B cell (primary cell): ENCODE results near the gene PLCB1. TPM values are rescaled to one million over a fixed set of nuclear protein-coding genes. Genes with fewer than 3 reads are reported as not detected.

ENCODE experiments used
- ATAC-seq: fragments of 200-7000 bp; cut with Tn5 transposase; one replicate; pipeline ENCODE4 v1.10.0; 2021; ENCODE audit warnings: low read depth, mild to moderate bottlenecking, moderate number of reproducible peaks, moderate library complexity
- CTCF ChIA-PET: fragments of 350-600 bp; sonication (Branson Sonifier 250); formaldehyde crosslinking; loops from one replicate; lab custom pipeline; 2021; ENCODE audit warnings: antibody characterized with exemption, inconsistent platforms; lab: Charles Lee
- POLR2A ChIA-PET: fragments of 350-600 bp; sonication (Branson Sonifier 250); formaldehyde crosslinking; loops from one replicate; lab custom pipeline; 2021; ENCODE audit warnings: antibody characterized with exemption; lab: Charles Lee
- DNase-seq: peaks from one replicate; pipeline ENCODE4 v3.0.0; 2013
- H2AFZ ChIP-seq: 2 replicates; pipeline ENCODE4 v1.6.1; 2012; ENCODE audit warnings: mild to moderate bottlenecking, low read depth, low read length; ENCODE audit not compliant: insufficient read depth, poor library complexity, severe bottlenecking
- H3K27ac ChIP-seq, 2 donors: 1 replicate in 1 of 2; 2 replicates in 1 of 2; pipeline ENCODE4 v1.5.1; 2012 to 2013; ENCODE audit warnings: low read length in 2 of 2, mild to moderate bottlenecking in 2 of 2, moderate library complexity in 1 of 2
- H3K27me3 ChIP-seq, 4 experiments: fragments of 200-600 bp in 1 of 4; sonication (generic) in 1 of 4; replicated peaks in 1 of 4; 1 replicate in 2 of 4; 2 replicates in 2 of 4; pipeline versions ENCODE4 v1.6.1 to v1.7.0; 2013 to 2016; ENCODE audit warnings: low read length in 3 of 4, mild to moderate bottlenecking in 2 of 4, mixed read lengths in 1 of 4, moderate library complexity in 1 of 4; ENCODE audit not compliant: insufficient read depth in 4 of 4, control insufficient read depth in 3 of 4; ENCODE audit errors: control extremely low read depth in 1 of 4
- H3K36me3 ChIP-seq, 2 experiments: replicated peaks in 1 of 2; 1 replicate in 1 of 2; 2 replicates in 1 of 2; pipeline versions ENCODE4 v1.6.1 to v1.7.1; 2013; ENCODE audit warnings: low read length in 1 of 2; ENCODE audit not compliant: insufficient read depth in 2 of 2, control insufficient read depth in 1 of 2; ENCODE audit errors: control extremely low read depth in 1 of 2, extremely low read depth in 1 of 2
- H3K4me1 ChIP-seq, 2 donors: fragments of 200-600 bp in 1 of 2; sonication (generic) in 1 of 2; 1 replicate in 1 of 2; 2 replicates in 1 of 2; pipeline versions ENCODE4 v1.5.1 to v1.6.1; 2013 to 2017; ENCODE audit warnings: low read length in 2 of 2; ENCODE audit not compliant: control insufficient read depth in 2 of 2, insufficient read depth in 2 of 2
- H3K4me2 ChIP-seq: replicated peaks from 2 replicates; pipeline ENCODE3; 2012; ENCODE audit warnings: mild to moderate bottlenecking, low read depth, low read length; ENCODE audit not compliant: poor library complexity, severe bottlenecking
- H3K4me3 ChIP-seq, 5 experiments: fragments of 200-600 bp in 1 of 5; sonication (generic) in 1 of 5; 1 replicate in 3 of 5; 2 replicates in 2 of 5; pipeline versions ENCODE4 v1.5.1 to v1.7.0; 2011 to 2016; ENCODE audit warnings: low read length in 4 of 5, mild to moderate bottlenecking in 4 of 5, low read depth in 2 of 5, control low read depth in 1 of 5, moderate library complexity in 1 of 5; ENCODE audit not compliant: insufficient read depth in 1 of 5; ENCODE audit errors: control extremely low read depth in 1 of 5, extremely low read depth in 1 of 5
- H3K79me2 ChIP-seq: fragments of 200-600 bp; sonication (generic); one replicate; pipeline ENCODE4 v1.6.0; 2016; ENCODE audit warnings: low read length; ENCODE audit not compliant: control insufficient read depth, insufficient read depth
- H3K9ac ChIP-seq: fragments of 200-600 bp; sonication (generic); 2 replicates; pipeline ENCODE4 v1.6.1; 2017; ENCODE audit warnings: mild to moderate bottlenecking, low read length, moderate library complexity
- H3K9me3 ChIP-seq, 3 donors: one replicate each; pipeline versions ENCODE4 v1.6.1 to v1.7.1; 2013; ENCODE audit warnings: low read length in 2 of 3; ENCODE audit not compliant: control insufficient read depth in 2 of 3, insufficient read depth in 1 of 3; ENCODE audit errors: control extremely low read depth in 1 of 3
- H4K20me1 ChIP-seq: 2 replicates; pipeline ENCODE4 v1.6.0; 2012; ENCODE audit warnings: mild to moderate bottlenecking, low read length; ENCODE audit not compliant: insufficient read depth, control insufficient read depth, poor library complexity, severe bottlenecking
- H3K27ac Mint-ChIP-seq: one replicate; pipeline ENCODE4 v1.8.0; 2021; ENCODE audit warnings: mixed read lengths
- H3K27me3 Mint-ChIP-seq: one replicate; pipeline ENCODE4 v1.8.0; 2021; ENCODE audit warnings: mixed read lengths
- H3K4me1 Mint-ChIP-seq: one replicate; pipeline ENCODE4 v1.8.0; 2021; ENCODE audit warnings: mixed read lengths
- H3K4me3 Mint-ChIP-seq: one replicate; pipeline ENCODE4 v1.8.0; 2021; ENCODE audit warnings: mixed read lengths
- H3K9me3 Mint-ChIP-seq: one replicate; pipeline ENCODE4 v1.8.0; 2022; ENCODE audit warnings: mixed read lengths; ENCODE audit not compliant: insufficient read depth
- CTCF ChIP-seq: fragments of 200-600 bp; IDR thresholded peaks from one replicate; pipeline ENCODE4 v1.8.0; 2022; ENCODE audit warnings: antibody characterized with exemption, mild to moderate bottlenecking
- EZH2 ChIP-seq: IDR thresholded peaks from 2 replicates; pipeline ENCODE4 v1.6.1; 2012; ENCODE audit warnings: borderline replicate concordance, low read depth, mild to moderate bottlenecking, moderate library complexity, low read length; ENCODE audit not compliant: insufficient read depth, poor library complexity, severe bottlenecking
- WGBS: methylation state at CpG from one replicate; pipeline ENCODE4 v1.1.5; 2013; ENCODE audit warnings: missing lambda C conversion rate; ENCODE audit not compliant: insufficient coverage; 5-methylcytosine and 5-hydroxymethylcytosine counted together
- intact Hi-C: fragments of 100-400 bp; cut with micrococcal nuclease; formaldehyde crosslinking; loops from one replicate; pipeline ENCODE4 v1.10.0; 2022
- polyA plus RNA-seq: library from polyadenylated mRNA; depleted of rRNA; stranded (reverse); fragments of >200 nt; gene quantifications from 2 replicates; pipeline ENCODE4 v1.2.3, GENCODE V29; 2012
- total RNA-seq, 2 donors: library from RNA; stranded (reverse); fragments of 120-200 nt in 1 of 2; gene quantifications; 1 replicate in 1 of 2; 2 replicates in 1 of 2; pipeline versions ENCODE4 v1.2.3 to v1.2.4, GENCODE V29; 2013 to 2022

PLCB1 gene
- total and polyA plus RNA-seq, 2 donors (not counting 1 experiment from before 2014, with no cell fraction given), result 0.18 to 0.47 TPM

- intact Hi-C loops, result no loop called here
- Histone ChIP-seq H3K4me1 (no peaks in the 10 kb centered on the region), H3K27ac (no peak overlapping the region), H3K9ac (no peak overlapping the region), H3K4me2 (no peak overlapping the region), H3K79me2 (no peaks in the 10 kb centered on the region), H2AFZ (no peak overlapping the region), H3K4me3 (no peak overlapping the region), H3K36me3 (no peaks in the 10 kb centered on the region), H3K9me3 (peaks cover 0 to 1% (median 0%) of the 10 kb centered on the region in 3 donors), H3K27me3 (no peaks in the 10 kb centered on the region), H4K20me1 (no peaks in the 10 kb centered on the region)
- Mint-ChIP-seq H3K9me3 (no peaks in the 10 kb centered on the region), H3K27me3 (no peaks in the 10 kb centered on the region), H3K4me1 (no peaks in the 10 kb centered on the region), H3K27ac (no peak overlapping the region), H3K4me3 (no peak overlapping the region)
- WGBS, result no CpG with 5 or more reads among the region's 2 CpGs
- POLR2A ChIA-PET, result no interaction called here
- CTCF ChIA-PET, result no interaction called here
- ATAC-seq (no peak), DNase-seq (no peak)
- TF ChIP-seq CTCF, result no peak
- no peak for TF ChIP-seq EZH2
These were observed 51.5 kb downstream of the PLCB1 start for GRCh38 chr20:8183526-8183925.

GRCh38 chr20:8187740-8188139, 55.7 kb downstream of the PLCB1 start:
- WGBS, result 75% methylated on average over 2 of the region's 2 CpGs
- Histone ChIP-seq H3K36me3 (no peaks in the 10 kb centered on the region), H4K20me1 (no peaks in the 10 kb centered on the region), H3K4me2 (no peak overlapping the region), H3K79me2 (no peaks in the 10 kb centered on the region), H3K9ac (no peak overlapping the region), H3K4me1 (no peaks in the 10 kb centered on the region), H3K9me3 (no peaks in the 10 kb centered on the region), H2AFZ (no peak overlapping the region), H3K27ac (no peak overlapping the region), H3K4me3 (no peak overlapping the region), H3K27me3 (no peaks in the 10 kb centered on the region)
- H3K4me1 Mint-ChIP-seq, result no peaks in the 10 kb centered on the region
- H3K27ac Mint-ChIP-seq, result no peak overlapping the region
- TF ChIP-seq EZH2, result no peak
- TF ChIP-seq CTCF, result no peak
- DNase-seq (no peak), ATAC-seq (no peak)
- ChIA-PET POLR2A (no interaction called here), CTCF (no interaction called here)
- H3K9me3 Mint-ChIP-seq, result no peaks in the 10 kb centered on the region
- intact Hi-C loops, result no loop called here
- H3K4me3 Mint-ChIP-seq, result no peak overlapping the region
- no peaks in the 10 kb centered on the region for H3K27me3 Mint-ChIP-seq
